WTC11 (cell line): ENCODE measurements around the gene KTI12. TPM values are rescaled to one million over a fixed set of nuclear protein-coding genes. Genes with fewer than 3 reads are reported as not detected.

ENCODE experiments used
- ATAC-seq: fragments of 200-7000 bp; cut with Tn5 transposase; 2 replicates; pipeline ENCODE4 v1.10.0; 2021; ENCODE audit warnings: mild to moderate bottlenecking, moderate library complexity
- CTCF ChIA-PET: fragments of 300-600 bp; sonication (Branson Sonifier 250); formaldehyde crosslinking; loops from one replicate; lab custom pipeline; 2021; ENCODE audit warnings: antibody characterized with exemption; lab: Charles Lee
- POLR2A ChIA-PET: fragments of 350-600 bp; sonication (Branson Sonifier 250); formaldehyde crosslinking; loops from one replicate; lab custom pipeline; 2021; ENCODE audit warnings: antibody characterized with exemption; lab: Charles Lee
- DNase-seq: peaks from one replicate; pipeline ENCODE4 v3.0.0; 2021; ENCODE audit warnings: low spot score
- H3K27ac Mint-ChIP-seq: 2 replicates; pipeline ENCODE4 v1.8.0; 2021; ENCODE audit warnings: mixed read lengths
- H3K27me3 Mint-ChIP-seq: 2 replicates; pipeline ENCODE4 v1.8.0; 2021; ENCODE audit warnings: low read depth, mild to moderate bottlenecking, moderate library complexity, mixed read lengths
- H3K36me3 Mint-ChIP-seq: 2 replicates; pipeline ENCODE4 v1.8.0; 2021; ENCODE audit warnings: mixed read lengths
- H3K4me1 Mint-ChIP-seq: 2 replicates; pipeline ENCODE4 v1.8.0; 2022; ENCODE audit warnings: mixed read lengths
- H3K4me3 Mint-ChIP-seq: 2 replicates; pipeline ENCODE4 v1.8.0; 2021; ENCODE audit warnings: mild to moderate bottlenecking, moderate library complexity, mixed read lengths
- H3K9me3 Mint-ChIP-seq: 2 replicates; pipeline ENCODE4 v1.8.0; 2021; ENCODE audit warnings: mixed read lengths
- CREM ChIP-seq: sonication (generic); formaldehyde crosslinking; IDR thresholded peaks from 2 replicates; pipeline ENCODE4 v1.8.1; 2022; ENCODE audit warnings: mild to moderate bottlenecking, missing genetic modification reagents, moderate library complexity
- FOXJ3 ChIP-seq: sonication (generic); formaldehyde crosslinking; IDR thresholded peaks from 2 replicates; pipeline ENCODE4 v1.9.0; 2021; ENCODE audit warnings: missing genetic modification reagents, mild to moderate bottlenecking, borderline replicate concordance
- GTF2I ChIP-seq: fragments of 250-450 bp; sonication (Bioruptor Pico); conservative IDR thresholded peaks from 2 replicates; pipeline ENCODE4 v1.4.0; 2021; ENCODE audit warnings: mild to moderate bottlenecking
- IRF2 ChIP-seq: sonication (generic); formaldehyde crosslinking; IDR thresholded peaks from 2 replicates; pipeline ENCODE4 v1.8.0; 2022; ENCODE audit warnings: low read depth, missing genetic modification reagents, borderline replicate concordance
- NFATC4 ChIP-seq: fragments of 250-450 bp; sonication (Bioruptor Pico); IDR thresholded peaks from 2 replicates; pipeline ENCODE4 v1.9.0; 2021; ENCODE audit warnings: mild to moderate bottlenecking
- PRDM15 ChIP-seq: sonication (generic); formaldehyde crosslinking; IDR thresholded peaks from 2 replicates; pipeline ENCODE4 v1.8.0; 2022; ENCODE audit warnings: missing genetic modification reagents
- PRRX2 ChIP-seq: fragments of 250-450 bp; sonication (Bioruptor Pico); IDR thresholded peaks from 2 replicates; pipeline ENCODE4 v1.8.0; 2021; ENCODE audit warnings: mild to moderate bottlenecking
- SOX15 ChIP-seq: fragments of 250-450 bp; sonication (Bioruptor Pico); IDR thresholded peaks from 2 replicates; pipeline ENCODE4 v1.9.0; 2021; ENCODE audit warnings: mild to moderate bottlenecking
- TP53 ChIP-seq: sonication (generic); formaldehyde crosslinking; IDR thresholded peaks from 2 replicates; pipeline ENCODE4 v1.8.1; 2023; ENCODE audit warnings: mild to moderate bottlenecking, missing genetic modification reagents
- ZBTB21 ChIP-seq: sonication (generic); formaldehyde crosslinking; IDR thresholded peaks from 2 replicates; pipeline ENCODE4 v1.8.1; 2023; ENCODE audit warnings: mild to moderate bottlenecking, missing genetic modification reagents, borderline replicate concordance
- ZBTB43 ChIP-seq: sonication (generic); formaldehyde crosslinking; IDR thresholded peaks from 2 replicates; pipeline ENCODE4 v1.8.1; 2023; ENCODE audit warnings: mild to moderate bottlenecking, missing genetic modification reagents
- ZMAT4 ChIP-seq: fragments of 250-450 bp; sonication (Bioruptor Pico); IDR thresholded peaks from 2 replicates; pipeline ENCODE4 v1.9.0; 2021; ENCODE audit warnings: mild to moderate bottlenecking
- ZNF317 ChIP-seq: sonication (generic); formaldehyde crosslinking; IDR thresholded peaks from 2 replicates; pipeline ENCODE4 v1.8.1; 2023; ENCODE audit warnings: low read depth, mild to moderate bottlenecking, moderate library complexity, missing genetic modification reagents, borderline replicate concordance
- ZNF396 ChIP-seq: fragments of 250-450 bp; sonication (Bioruptor Pico); IDR thresholded peaks from 2 replicates; pipeline ENCODE4 v1.8.0; 2021; ENCODE audit warnings: mild to moderate bottlenecking, moderate library complexity, borderline replicate concordance
- ZNF671 ChIP-seq: fragments of 250-450 bp; sonication (Bioruptor Pico); IDR thresholded peaks from 2 replicates; pipeline ENCODE4 v1.8.0; 2021; ENCODE audit warnings: mild to moderate bottlenecking
- total RNA-seq: library from RNA; stranded (reverse); gene quantifications from 3 replicates; pipeline ENCODE4 v1.2.3, GENCODE V29; 2021
- TF ChIP-seq, protein P1 (sequence below): sonication (generic); formaldehyde crosslinking; IDR thresholded peaks from 2 replicates; pipeline ENCODE4 v1.8.0; 2023; ENCODE audit warnings: mild to moderate bottlenecking, missing genetic modification reagents
- TF ChIP-seq, protein P2 (sequence below): sonication (generic); formaldehyde crosslinking; IDR thresholded peaks from 2 replicates; pipeline ENCODE4 v1.8.0; 2022; ENCODE audit warnings: mild to moderate bottlenecking, missing genetic modification reagents
- TF ChIP-seq, protein P3 (sequence below): fragments of 250-450 bp; sonication (Bioruptor Pico); IDR thresholded peaks from 2 replicates; pipeline ENCODE4 v1.8.0; 2021; ENCODE audit warnings: mild to moderate bottlenecking
- TF ChIP-seq, protein P4 (sequence below): sonication (generic); formaldehyde crosslinking; IDR thresholded peaks from 2 replicates; pipeline ENCODE4 v1.8.1; 2023; ENCODE audit warnings: mild to moderate bottlenecking, missing genetic modification reagents, borderline replicate concordance

Gene KTI12
- total RNA-seq, 1 experiment from 2014 or later: 10.1 TPM

DNA sequence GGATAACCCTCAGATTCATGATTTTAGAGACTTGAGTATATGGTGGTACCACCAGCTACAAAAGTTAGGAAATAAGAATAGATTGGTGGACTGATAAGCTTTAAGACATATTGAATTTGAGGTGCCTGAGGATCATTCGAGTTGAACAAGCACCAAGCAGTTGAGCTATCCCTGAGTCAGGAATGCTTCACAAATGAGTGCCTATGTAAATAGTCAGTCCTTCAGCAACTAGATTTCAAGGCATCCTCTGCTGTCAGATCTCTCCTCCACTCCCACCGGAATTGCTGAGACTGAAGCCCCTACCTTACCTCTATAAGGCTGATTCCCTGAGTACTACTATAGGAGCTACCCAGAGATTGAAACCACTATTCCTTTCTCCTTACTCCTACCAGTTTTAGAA, 29.6 kb upstream of the KTI12 start:
- ChIA-PET CTCF (no interaction called here), POLR2A (interaction anchor here (0.6 kb wide), 1 partner anchor 9 kb away, joined by 7 read pairs; no protein-coding TSS in a partner anchor)
- Mint-ChIP-seq H3K4me3 (no peak overlapping the region), H3K27ac (no peak overlapping the region), H3K36me3 (peaks cover 71% of the 10 kb centered on the region), H3K27me3 (no peaks in the 10 kb centered on the region), H3K9me3 (no peaks in the 10 kb centered on the region), H3K4me1 (peaks cover 7% of the 10 kb centered on the region)
- no peak for DNase-seq
- TF ChIP-seq ZNF317 (CRISPR knock-in tag) (no peak), PRRX2 (CRISPR knock-in tag) (no peak), PRDM15 (CRISPR knock-in tag) (no peak), SOX15 (CRISPR knock-in tag) (no peak), ZBTB43 (CRISPR knock-in tag) (no peak), ZBTB21 (CRISPR knock-in tag) (no peak), NFATC4 (no peak), GTF2I (CRISPR knock-in tag) (no peak)
- TF ChIP-seq, protein P1, sequence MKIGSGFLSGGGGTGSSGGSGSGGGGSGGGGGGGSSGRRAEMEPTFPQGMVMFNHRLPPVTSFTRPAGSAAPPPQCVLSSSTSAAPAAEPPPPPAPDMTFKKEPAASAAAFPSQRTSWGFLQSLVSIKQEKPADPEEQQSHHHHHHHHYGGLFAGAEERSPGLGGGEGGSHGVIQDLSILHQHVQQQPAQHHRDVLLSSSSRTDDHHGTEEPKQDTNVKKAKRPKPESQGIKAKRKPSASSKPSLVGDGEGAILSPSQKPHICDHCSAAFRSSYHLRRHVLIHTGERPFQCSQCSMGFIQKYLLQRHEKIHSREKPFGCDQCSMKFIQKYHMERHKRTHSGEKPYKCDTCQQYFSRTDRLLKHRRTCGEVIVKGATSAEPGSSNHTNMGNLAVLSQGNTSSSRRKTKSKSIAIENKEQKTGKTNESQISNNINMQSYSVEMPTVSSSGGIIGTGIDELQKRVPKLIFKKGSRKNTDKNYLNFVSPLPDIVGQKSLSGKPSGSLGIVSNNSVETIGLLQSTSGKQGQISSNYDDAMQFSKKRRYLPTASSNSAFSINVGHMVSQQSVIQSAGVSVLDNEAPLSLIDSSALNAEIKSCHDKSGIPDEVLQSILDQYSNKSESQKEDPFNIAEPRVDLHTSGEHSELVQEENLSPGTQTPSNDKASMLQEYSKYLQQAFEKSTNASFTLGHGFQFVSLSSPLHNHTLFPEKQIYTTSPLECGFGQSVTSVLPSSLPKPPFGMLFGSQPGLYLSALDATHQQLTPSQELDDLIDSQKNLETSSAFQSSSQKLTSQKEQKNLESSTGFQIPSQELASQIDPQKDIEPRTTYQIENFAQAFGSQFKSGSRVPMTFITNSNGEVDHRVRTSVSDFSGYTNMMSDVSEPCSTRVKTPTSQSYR: no peak
- TF ChIP-seq, protein P2, sequence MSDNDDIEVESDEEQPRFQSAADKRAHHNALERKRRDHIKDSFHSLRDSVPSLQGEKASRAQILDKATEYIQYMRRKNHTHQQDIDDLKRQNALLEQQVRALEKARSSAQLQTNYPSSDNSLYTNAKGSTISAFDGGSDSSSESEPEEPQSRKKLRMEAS: no peak
- ATAC-seq: no peak

DNA sequence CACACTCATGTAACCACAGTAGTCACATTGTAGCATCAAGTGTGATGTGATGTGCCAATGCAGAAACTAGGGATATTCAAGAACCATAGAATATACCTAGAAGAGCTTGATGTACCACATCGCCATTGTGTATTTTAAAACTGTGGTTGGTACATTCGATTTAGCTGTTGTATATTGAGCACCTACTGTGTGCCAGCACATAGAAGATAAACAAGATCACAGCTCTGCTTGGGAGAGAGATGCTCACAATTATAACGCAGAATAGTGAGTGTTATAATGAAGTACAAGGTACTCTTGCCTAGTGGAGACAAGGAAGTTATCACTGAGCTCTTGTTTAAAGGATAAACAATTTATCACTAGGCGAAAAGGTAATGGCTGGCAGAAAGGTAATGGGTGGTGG, 27.2 kb upstream of the KTI12 start:
- TF ChIP-seq IRF2 (CRISPR knock-in tag) (no peak), ZNF671 (no peak), FOXJ3 (no peak), ZNF396 (CRISPR knock-in tag) (no peak), CREM (CRISPR knock-in tag) (no peak), ZMAT4 (no peak), TP53 (CRISPR knock-in tag) (no peak)
- TF ChIP-seq, protein P3, sequence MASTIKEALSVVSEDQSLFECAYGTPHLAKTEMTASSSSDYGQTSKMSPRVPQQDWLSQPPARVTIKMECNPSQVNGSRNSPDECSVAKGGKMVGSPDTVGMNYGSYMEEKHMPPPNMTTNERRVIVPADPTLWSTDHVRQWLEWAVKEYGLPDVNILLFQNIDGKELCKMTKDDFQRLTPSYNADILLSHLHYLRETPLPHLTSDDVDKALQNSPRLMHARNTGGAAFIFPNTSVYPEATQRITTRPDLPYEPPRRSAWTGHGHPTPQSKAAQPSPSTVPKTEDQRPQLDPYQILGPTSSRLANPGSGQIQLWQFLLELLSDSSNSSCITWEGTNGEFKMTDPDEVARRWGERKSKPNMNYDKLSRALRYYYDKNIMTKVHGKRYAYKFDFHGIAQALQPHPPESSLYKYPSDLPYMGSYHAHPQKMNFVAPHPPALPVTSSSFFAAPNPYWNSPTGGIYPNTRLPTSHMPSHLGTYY (CRISPR knock-in tag): no peak
- TF ChIP-seq, protein P4, sequence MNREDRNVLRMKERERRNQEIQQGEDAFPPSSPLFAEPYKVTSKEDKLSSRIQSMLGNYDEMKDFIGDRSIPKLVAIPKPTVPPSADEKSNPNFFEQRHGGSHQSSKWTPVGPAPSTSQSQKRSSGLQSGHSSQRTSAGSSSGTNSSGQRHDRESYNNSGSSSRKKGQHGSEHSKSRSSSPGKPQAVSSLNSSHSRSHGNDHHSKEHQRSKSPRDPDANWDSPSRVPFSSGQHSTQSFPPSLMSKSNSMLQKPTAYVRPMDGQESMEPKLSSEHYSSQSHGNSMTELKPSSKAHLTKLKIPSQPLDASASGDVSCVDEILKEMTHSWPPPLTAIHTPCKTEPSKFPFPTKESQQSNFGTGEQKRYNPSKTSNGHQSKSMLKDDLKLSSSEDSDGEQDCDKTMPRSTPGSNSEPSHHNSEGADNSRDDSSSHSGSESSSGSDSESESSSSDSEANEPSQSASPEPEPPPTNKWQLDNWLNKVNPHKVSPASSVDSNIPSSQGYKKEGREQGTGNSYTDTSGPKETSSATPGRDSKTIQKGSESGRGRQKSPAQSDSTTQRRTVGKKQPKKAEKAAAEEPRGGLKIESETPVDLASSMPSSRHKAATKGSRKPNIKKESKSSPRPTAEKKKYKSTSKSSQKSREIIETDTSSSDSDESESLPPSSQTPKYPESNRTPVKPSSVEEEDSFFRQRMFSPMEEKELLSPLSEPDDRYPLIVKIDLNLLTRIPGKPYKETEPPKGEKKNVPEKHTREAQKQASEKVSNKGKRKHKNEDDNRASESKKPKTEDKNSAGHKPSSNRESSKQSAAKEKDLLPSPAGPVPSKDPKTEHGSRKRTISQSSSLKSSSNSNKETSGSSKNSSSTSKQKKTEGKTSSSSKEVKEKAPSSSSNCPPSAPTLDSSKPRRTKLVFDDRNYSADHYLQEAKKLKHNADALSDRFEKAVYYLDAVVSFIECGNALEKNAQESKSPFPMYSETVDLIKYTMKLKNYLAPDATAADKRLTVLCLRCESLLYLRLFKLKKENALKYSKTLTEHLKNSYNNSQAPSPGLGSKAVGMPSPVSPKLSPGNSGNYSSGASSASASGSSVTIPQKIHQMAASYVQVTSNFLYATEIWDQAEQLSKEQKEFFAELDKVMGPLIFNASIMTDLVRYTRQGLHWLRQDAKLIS (CRISPR knock-in tag): no peak
- ATAC-seq (no peak), DNase-seq (no peak)
- Mint-ChIP-seq H3K4me1 (peaks cover 20% of the 10 kb centered on the region), H3K27ac (no peak overlapping the region), H3K36me3 (peaks cover 56% of the 10 kb centered on the region), H3K9me3 (no peaks in the 10 kb centered on the region), H3K27me3 (no peaks in the 10 kb centered on the region), H3K4me3 (no peak overlapping the region)
- POLR2A ChIA-PET: no interaction called here
- CTCF ChIA-PET: interaction anchor here (0.6 kb wide), 1 partner anchor 11 kb away, joined by 4 read pairs; no protein-coding TSS in a partner anchor
